ENCODE measurements around the gene SLX4IP.

DNA sequence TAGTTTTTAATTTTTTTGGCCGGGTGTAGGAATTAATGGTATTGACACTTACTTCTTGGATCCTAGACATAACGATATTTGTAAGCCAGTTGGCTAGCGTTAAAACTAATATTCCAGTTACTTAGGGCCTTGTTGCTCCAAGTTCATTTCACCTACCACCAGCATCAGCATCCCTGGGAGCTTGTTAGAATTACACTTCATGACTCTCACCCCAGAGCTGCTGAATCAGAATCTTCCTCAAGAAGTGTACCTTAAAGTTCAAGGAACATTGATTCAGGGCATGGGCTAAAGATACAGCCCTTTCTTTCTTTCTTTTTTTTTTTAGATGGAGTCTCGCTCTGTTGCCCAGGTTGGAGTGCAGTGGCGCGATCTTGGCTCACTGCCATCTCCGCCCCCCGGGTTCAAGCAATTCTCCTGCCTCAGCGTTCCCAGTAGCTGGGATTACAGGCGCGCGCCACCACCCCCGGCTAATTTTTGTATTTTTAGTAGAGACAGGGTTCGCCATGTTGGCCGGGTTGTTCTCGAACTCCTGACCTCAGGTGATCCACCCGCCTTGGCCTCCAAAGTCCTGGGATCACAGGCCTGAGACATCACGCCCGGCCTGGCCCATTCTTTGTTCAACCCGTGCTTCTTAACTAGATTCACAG lies 1.1 kb downstream of the SLX4IP start:
- TF ChIP-seq EZH2phosphoT487 (IDR thresholded peaks at IDR 0.05; ENCODE audit: borderline replicate concordance, low read length) = no peak
- TF ChIP-seq, protein P1, sequence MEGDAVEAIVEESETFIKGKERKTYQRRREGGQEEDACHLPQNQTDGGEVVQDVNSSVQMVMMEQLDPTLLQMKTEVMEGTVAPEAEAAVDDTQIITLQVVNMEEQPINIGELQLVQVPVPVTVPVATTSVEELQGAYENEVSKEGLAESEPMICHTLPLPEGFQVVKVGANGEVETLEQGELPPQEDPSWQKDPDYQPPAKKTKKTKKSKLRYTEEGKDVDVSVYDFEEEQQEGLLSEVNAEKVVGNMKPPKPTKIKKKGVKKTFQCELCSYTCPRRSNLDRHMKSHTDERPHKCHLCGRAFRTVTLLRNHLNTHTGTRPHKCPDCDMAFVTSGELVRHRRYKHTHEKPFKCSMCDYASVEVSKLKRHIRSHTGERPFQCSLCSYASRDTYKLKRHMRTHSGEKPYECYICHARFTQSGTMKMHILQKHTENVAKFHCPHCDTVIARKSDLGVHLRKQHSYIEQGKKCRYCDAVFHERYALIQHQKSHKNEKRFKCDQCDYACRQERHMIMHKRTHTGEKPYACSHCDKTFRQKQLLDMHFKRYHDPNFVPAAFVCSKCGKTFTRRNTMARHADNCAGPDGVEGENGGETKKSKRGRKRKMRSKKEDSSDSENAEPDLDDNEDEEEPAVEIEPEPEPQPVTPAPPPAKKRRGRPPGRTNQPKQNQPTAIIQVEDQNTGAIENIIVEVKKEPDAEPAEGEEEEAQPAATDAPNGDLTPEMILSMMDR (conservative IDR thresholded peaks at IDR 0.05; ENCODE audit: low read depth, low read length) = no peak

Measured in PC-3 (cell line).